Nephron (organoid): ENCODE results near the gene UHRF1.
A peak's percentile ranks its signal among the peaks of the same experiment; 100 is the strongest.
"Not testable (repeated sequence)": the region's sequence is repeated elsewhere in the genome, so short reads cannot be mapped to it uniquely, and the experiment has no call there.

Source experiments
- H3K27ac Mint-ChIP-seq, 3 experiments: 2 replicates each; pipeline ENCODE4 v1.8.0; 2020; ENCODE audit warnings: mixed read lengths in 3 of 3, mild to moderate bottlenecking in 2 of 3, moderate library complexity in 1 of 3
- H3K27me3 Mint-ChIP-seq: 2 replicates; pipeline ENCODE4 v1.8.0; 2021; ENCODE audit warnings: low read depth, mild to moderate bottlenecking, moderate library complexity, mixed read lengths
- H3K36me3 Mint-ChIP-seq: 2 replicates; pipeline ENCODE4 v1.8.0; 2020; ENCODE audit warnings: low read depth, mixed read lengths
- H3K4me1 Mint-ChIP-seq: 2 replicates; pipeline ENCODE4 v1.8.0; 2020; ENCODE audit warnings: mixed read lengths
- H3K4me3 Mint-ChIP-seq, 3 experiments: 2 replicates each; pipeline ENCODE4 v1.8.0; 2020; ENCODE audit warnings: mild to moderate bottlenecking in 3 of 3, mixed read lengths in 3 of 3, moderate library complexity in 2 of 3
- H3K9me3 Mint-ChIP-seq: 2 replicates; pipeline ENCODE4 v1.8.0; 2020; ENCODE audit warnings: mixed read lengths
- CTCF ChIP-seq, 3 experiments: fragments of 200-600 bp; sonication (generic); IDR thresholded peaks; one replicate each; pipeline ENCODE4 v1.5.0; 2021; ENCODE audit warnings: antibody characterized with exemption in 3 of 3; ENCODE audit not compliant: unreplicated experiment in 3 of 3

The UHRF1 gene

GRCh38 chr19:4878491-4878968 is 30.8 kb upstream of the UHRF1 start:
- peaks cover 4% of the 10 kb centered on the region for H3K4me1 Mint-ChIP-seq
- H3K27me3 Mint-ChIP-seq: peaks cover 5% of the 10 kb centered on the region
- H3K36me3 Mint-ChIP-seq: no peaks in the 10 kb centered on the region
- no peak for TF ChIP-seq CTCF (IDR thresholded peaks at IDR 0.05; ENCODE audit: unreplicated experiment in 3 of 3)
- no peak overlapping the region for H3K4me3 Mint-ChIP-seq
- no peaks in the 10 kb centered on the region for H3K9me3 Mint-ChIP-seq
- H3K27ac Mint-ChIP-seq: peak overlapping the region in 2 of 3 experiments; percentile 39 to 77

- Mint-ChIP-seq H3K36me3 (no peaks in the 10 kb centered on the region), H3K27ac (peak overlapping the region in 2 of 3 experiments; percentile 39 to 77), H3K27me3 (peaks cover under 1% of the 10 kb centered on the region), H3K4me3 (no peak overlapping the region), H3K4me1 (peaks cover 3% of the 10 kb centered on the region), H3K9me3 (no peaks in the 10 kb centered on the region)
- no peak for TF ChIP-seq CTCF (IDR thresholded peaks at IDR 0.05; ENCODE audit: unreplicated experiment in 3 of 3)
Measured at GRCh38 chr19:4879041-4879440, 30.3 kb upstream of the UHRF1 start.

GRCh38 chr19:4882874-4883273 is 26.4 kb upstream of the UHRF1 start:
- H3K9me3 Mint-ChIP-seq, H3K4me3 Mint-ChIP-seq, H3K27me3 Mint-ChIP-seq, H3K27ac Mint-ChIP-seq, H3K36me3 Mint-ChIP-seq, H3K4me1 Mint-ChIP-seq: not testable (repeated sequence)

- H3K27ac Mint-ChIP-seq, H3K36me3 Mint-ChIP-seq, H3K9me3 Mint-ChIP-seq, H3K4me3 Mint-ChIP-seq, H3K4me1 Mint-ChIP-seq, H3K27me3 Mint-ChIP-seq: not testable (repeated sequence)
Measured at GRCh38 chr19:4884993-4885392, 24.3 kb upstream of the UHRF1 start.

GRCh38 chr19:4887803-4888202 is 21.5 kb upstream of the UHRF1 start:
- not testable (repeated sequence) for H3K27me3 Mint-ChIP-seq, H3K27ac Mint-ChIP-seq, H3K36me3 Mint-ChIP-seq, H3K9me3 Mint-ChIP-seq, H3K4me1 Mint-ChIP-seq, H3K4me3 Mint-ChIP-seq

GRCh38 chr19:4889034-4889815 is 20.1 kb upstream of the UHRF1 start:
- H3K4me1 Mint-ChIP-seq: peaks cover 3% of the 10 kb centered on the region
- no peak for TF ChIP-seq CTCF (IDR thresholded peaks at IDR 0.05; ENCODE audit: unreplicated experiment in 3 of 3)
- H3K27me3 Mint-ChIP-seq: no peaks in the 10 kb centered on the region
- no peaks in the 10 kb centered on the region for H3K9me3 Mint-ChIP-seq
- no peaks in the 10 kb centered on the region for H3K36me3 Mint-ChIP-seq
- no peak overlapping the region for H3K27ac Mint-ChIP-seq
- no peak overlapping the region for H3K4me3 Mint-ChIP-seq

- no peaks in the 10 kb centered on the region for H3K27me3 Mint-ChIP-seq
- no peaks in the 10 kb centered on the region for H3K36me3 Mint-ChIP-seq
- H3K4me3 Mint-ChIP-seq: no peak overlapping the region
- no peaks in the 10 kb centered on the region for H3K9me3 Mint-ChIP-seq
- H3K4me1 Mint-ChIP-seq: peaks cover 3% of the 10 kb centered on the region
- no peak overlapping the region for H3K27ac Mint-ChIP-seq
- TF ChIP-seq CTCF (IDR thresholded peaks at IDR 0.05; ENCODE audit: unreplicated experiment in 3 of 3): no peak
Measured at GRCh38 chr19:4891066-4891465, 18.2 kb upstream of the UHRF1 start.

GRCh38 chr19:4892962-4893361 is 16.3 kb upstream of the UHRF1 start:
- not testable (repeated sequence) for H3K9me3 Mint-ChIP-seq, H3K27me3 Mint-ChIP-seq, H3K4me3 Mint-ChIP-seq, H3K27ac Mint-ChIP-seq, H3K36me3 Mint-ChIP-seq
- peaks cover 12% of the 10 kb centered on the region for H3K4me1 Mint-ChIP-seq
